Lung (tissue), 12 donors: Measurements from ENCODE around the gene LRRC17. TPM values are rescaled to one million over a fixed set of nuclear protein-coding genes. Genes with fewer than 3 reads are reported as not detected.
"Not testable (repeated sequence)": the region's sequence is repeated elsewhere in the genome, so short reads cannot be mapped to it uniquely, and the experiment has no call there.

Experiments
- ATAC-seq: fragments of 200-7000 bp; cut with Tn5 transposase; one replicate; pipeline ENCODE4 v1.9.1; 2020; ENCODE audit warnings: moderate number of reproducible peaks; ENCODE audit not compliant: insufficient read depth, low FRiP score
- DNase-seq, 3 donors: peaks; one replicate each; pipeline ENCODE4 v3.0.0-alpha.2; 2013 to 2017
- H3K27ac ChIP-seq, 2 donors: one replicate each; pipeline ENCODE4 v1.5.1; 2013; ENCODE audit warnings: mild to moderate bottlenecking in 2 of 2, moderate library complexity in 2 of 2, control low read depth in 1 of 2, inconsistent platforms in 1 of 2, low read depth in 1 of 2, low read length in 1 of 2
- H3K27me3 ChIP-seq, 3 donors: one replicate each; pipeline ENCODE4 v1.5.1; 2013; ENCODE audit warnings: low read length in 2 of 3; ENCODE audit not compliant: control insufficient read depth in 3 of 3, insufficient read depth in 3 of 3
- H3K36me3 ChIP-seq, 4 donors: one replicate each; pipeline ENCODE4 v1.5.1; 2013; ENCODE audit warnings: low read length in 4 of 4, mild to moderate bottlenecking in 1 of 4, moderate library complexity in 1 of 4; ENCODE audit not compliant: control insufficient read depth in 4 of 4, insufficient read depth in 4 of 4
- H3K4me1 ChIP-seq, 5 donors: one replicate each; pipeline ENCODE4 v1.5.1; 2013; ENCODE audit warnings: low read length in 5 of 5, mild to moderate bottlenecking in 2 of 5, moderate library complexity in 1 of 5; ENCODE audit not compliant: control insufficient read depth in 5 of 5, insufficient read depth in 5 of 5
- H3K4me3 ChIP-seq: one replicate; pipeline ENCODE4 v1.5.1; 2013; ENCODE audit warnings: mild to moderate bottlenecking, control low read depth, moderate library complexity
- H3K9ac ChIP-seq, 2 donors: one replicate each; pipeline ENCODE4 v1.5.1; 2013; ENCODE audit warnings: low read length in 2 of 2, control low read depth in 1 of 2; ENCODE audit not compliant: insufficient read depth in 1 of 2
- H3K9me3 ChIP-seq, 4 donors: one replicate each; pipeline ENCODE4 v1.5.1; 2013; ENCODE audit warnings: low read length in 3 of 4, mild to moderate bottlenecking in 1 of 4, moderate library complexity in 1 of 4; ENCODE audit not compliant: control insufficient read depth in 4 of 4, insufficient read depth in 3 of 4
- WGBS, 2 donors: extraction: QIAGEN DNeasy Blood & Tissue Kit; methylation state at CpG; one replicate each; pipeline ENCODE4 v1.1.7; 2013; 5-methylcytosine and 5-hydroxymethylcytosine counted together
- polyA plus RNA-seq, 2 donors: library from polyadenylated mRNA; stranded (reverse); fragments of 200-250 nt; gene quantifications; one replicate each; pipeline ENCODE4 v1.2.1, GENCODE V29; 2013
- total RNA-seq, 2 donors: library from RNA; depleted of rRNA in 1 of 2; stranded (reverse); fragments of >200 nt in 1 of 2; gene quantifications; one replicate each; pipeline ENCODE4 v1.2.1, GENCODE V29; 2014 to 2021
- TF ChIP-seq, protein P1 (sequence below): IDR thresholded peaks from 2 replicates; pipeline ENCODE4 v1.5.1; 2012; ENCODE audit warnings: mild to moderate bottlenecking; ENCODE audit errors: control extremely low read depth, extremely low read depth
- donor health status: control.
- donor health status: control.
- donor health status: Bipolar disorder and iron deficiency.
- donor health status: healthy.
- donor health status: DM: yes; HTN: yes; CAD: no.

LRRC17 gene
- total and polyA plus RNA-seq, 4 donors: 0.63 to 81.6 (median 2.2) TPM

DNA sequence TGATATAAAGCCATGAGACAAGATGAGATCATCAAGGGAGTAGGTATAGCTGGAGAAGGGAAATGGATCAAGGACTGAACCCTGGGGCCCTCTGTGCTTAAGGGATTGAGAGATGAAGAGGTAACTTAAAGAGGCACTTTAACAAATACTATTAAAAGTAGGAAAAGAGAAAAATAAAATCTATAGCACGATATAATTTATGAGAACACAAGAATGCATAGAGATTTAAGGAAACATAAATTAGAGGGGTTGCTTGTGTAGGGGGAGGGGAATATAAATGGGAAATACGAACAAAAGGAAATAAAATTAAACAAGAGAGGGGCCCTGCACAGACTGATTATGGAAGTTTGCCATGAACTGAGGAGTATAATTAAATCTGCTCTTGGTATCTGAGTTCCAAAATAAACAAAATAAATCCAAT lies 15.6 kb upstream of the LRRC17 start:
- peak in 2 of 3 donors; percentile 78 to 81 for DNase-seq
- peaks cover 0 to 1% (median 0%) of the 10 kb centered on the region in 4 donors for H3K36me3 ChIP-seq
- ATAC-seq: no peak
- TF ChIP-seq, protein P1, sequence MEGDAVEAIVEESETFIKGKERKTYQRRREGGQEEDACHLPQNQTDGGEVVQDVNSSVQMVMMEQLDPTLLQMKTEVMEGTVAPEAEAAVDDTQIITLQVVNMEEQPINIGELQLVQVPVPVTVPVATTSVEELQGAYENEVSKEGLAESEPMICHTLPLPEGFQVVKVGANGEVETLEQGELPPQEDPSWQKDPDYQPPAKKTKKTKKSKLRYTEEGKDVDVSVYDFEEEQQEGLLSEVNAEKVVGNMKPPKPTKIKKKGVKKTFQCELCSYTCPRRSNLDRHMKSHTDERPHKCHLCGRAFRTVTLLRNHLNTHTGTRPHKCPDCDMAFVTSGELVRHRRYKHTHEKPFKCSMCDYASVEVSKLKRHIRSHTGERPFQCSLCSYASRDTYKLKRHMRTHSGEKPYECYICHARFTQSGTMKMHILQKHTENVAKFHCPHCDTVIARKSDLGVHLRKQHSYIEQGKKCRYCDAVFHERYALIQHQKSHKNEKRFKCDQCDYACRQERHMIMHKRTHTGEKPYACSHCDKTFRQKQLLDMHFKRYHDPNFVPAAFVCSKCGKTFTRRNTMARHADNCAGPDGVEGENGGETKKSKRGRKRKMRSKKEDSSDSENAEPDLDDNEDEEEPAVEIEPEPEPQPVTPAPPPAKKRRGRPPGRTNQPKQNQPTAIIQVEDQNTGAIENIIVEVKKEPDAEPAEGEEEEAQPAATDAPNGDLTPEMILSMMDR: no peak
- H3K4me1 ChIP-seq: peaks cover 0 to 36% (median 5%) of the 10 kb centered on the region in 5 donors
- 10 to 24% methylated on average over 2 of the region's 2 CpGs for WGBS, 2 donors
- no peaks in the 10 kb centered on the region for H3K9me3 ChIP-seq
- no peak overlapping the region for H3K9ac ChIP-seq
- H3K27me3 ChIP-seq: no peaks in the 10 kb centered on the region
- no peak overlapping the region for H3K27ac ChIP-seq
- H3K4me3 ChIP-seq: no peak overlapping the region

DNA sequence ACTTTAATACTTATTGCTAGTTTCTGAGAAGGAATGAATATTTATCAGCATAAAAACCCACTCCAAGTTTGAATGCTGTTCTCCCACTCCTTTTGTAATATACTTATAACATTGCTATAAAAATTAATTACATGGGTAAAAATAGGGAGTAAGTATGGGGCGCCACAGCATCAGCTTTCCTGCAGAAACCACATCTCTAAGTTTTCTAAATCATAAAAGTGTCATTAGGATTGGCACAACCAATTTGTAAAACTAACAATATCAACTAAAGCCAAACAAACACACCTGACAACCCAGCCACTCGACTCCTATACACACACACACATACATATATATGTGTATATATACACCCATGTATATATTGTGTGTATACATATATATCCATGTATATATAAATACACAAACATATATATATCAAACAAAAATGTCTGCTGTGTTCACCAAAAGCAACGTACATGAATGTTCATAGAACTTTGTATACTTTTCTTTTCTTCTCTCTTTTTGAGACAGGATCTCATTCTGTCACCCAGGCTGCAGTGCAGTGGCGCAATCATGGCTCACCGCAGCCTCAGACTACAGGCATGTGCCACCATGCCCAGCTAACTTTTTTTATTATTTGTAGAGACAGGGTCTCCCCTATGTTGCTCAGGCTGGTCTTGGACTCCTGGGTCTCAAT lies 14.8 kb upstream of the LRRC17 start:
- no peak overlapping the region for H3K4me3 ChIP-seq
- H3K27ac ChIP-seq: no peak overlapping the region
- ATAC-seq: no peak
- DNase-seq: no peak
- TF ChIP-seq, protein P1: no peak
- H3K9me3 ChIP-seq: no peaks in the 10 kb centered on the region
- peaks cover 0 to 28% (median 5%) of the 10 kb centered on the region in 5 donors for H3K4me1 ChIP-seq
- H3K9ac ChIP-seq: no peak overlapping the region
- WGBS, 2 donors: 44 to 72% methylated on average over 5 of the region's 5 CpGs
- no peaks in the 10 kb centered on the region for H3K27me3 ChIP-seq
- peaks cover 0 to 1% (median 0%) of the 10 kb centered on the region in 4 donors for H3K36me3 ChIP-seq

DNA sequence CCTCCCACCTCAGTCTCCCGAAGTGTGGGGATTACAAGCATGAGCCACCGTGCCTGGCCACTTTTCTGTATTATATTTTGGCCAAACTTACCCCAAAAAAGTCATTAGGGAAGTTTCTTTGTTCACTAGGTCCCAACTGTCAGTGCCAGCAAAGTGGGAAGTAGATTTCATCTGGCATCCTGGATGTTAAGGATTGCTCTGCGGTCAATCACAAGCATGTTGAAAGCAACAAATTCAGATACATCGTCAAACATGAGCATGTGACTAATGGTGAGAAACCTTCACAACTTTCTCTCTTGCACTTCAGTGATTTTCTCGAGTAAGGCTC lies 14.3 kb upstream of the LRRC17 start:
- Histone ChIP-seq H3K4me3 (no peak overlapping the region), H3K9ac (no peak overlapping the region), H3K27me3 (no peaks in the 10 kb centered on the region), H3K36me3 (peaks cover 0 to 1% (median 0%) of the 10 kb centered on the region in 4 donors), H3K4me1 (peaks cover 0 to 25% (median 5%) of the 10 kb centered on the region in 5 donors), H3K27ac (no peak overlapping the region), H3K9me3 (no peaks in the 10 kb centered on the region)
- WGBS, 2 donors: 29 to 63% methylated on average over 5 of the region's 5 CpGs
- TF ChIP-seq, protein P1: no peak
- ATAC-seq (no peak), DNase-seq (no peak)

DNA sequence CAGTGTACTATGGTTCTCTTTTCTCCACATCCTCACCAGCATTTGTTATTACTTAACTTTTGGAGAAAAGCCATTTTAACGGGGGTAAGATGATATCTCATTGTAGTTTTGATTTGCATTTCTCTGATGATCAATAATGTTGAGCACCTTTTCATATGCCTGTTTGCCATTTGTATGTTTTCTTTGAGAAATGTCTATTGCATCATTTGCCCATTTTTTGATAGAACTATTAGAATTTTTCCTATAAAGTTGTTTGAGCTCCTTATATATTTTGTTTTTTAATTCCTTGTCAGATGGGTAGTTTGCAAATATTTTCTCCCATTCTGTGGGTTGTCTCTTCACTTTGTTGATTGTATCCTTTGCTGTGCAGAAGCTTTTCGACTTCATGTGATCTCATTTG lies 10.7 kb upstream of the LRRC17 start:
- not testable (repeated sequence) for ATAC-seq, H3K27ac ChIP-seq, H3K36me3 ChIP-seq, H3K4me3 ChIP-seq, H3K27me3 ChIP-seq, H3K9me3 ChIP-seq, H3K9ac ChIP-seq, DNase-seq
- 74 to 83% methylated on average over 2 of the region's 2 CpGs for WGBS, 2 donors
- H3K4me1 ChIP-seq: peaks cover 0 to 16% (median 4%) of the 10 kb centered on the region in 5 donors

DNA sequence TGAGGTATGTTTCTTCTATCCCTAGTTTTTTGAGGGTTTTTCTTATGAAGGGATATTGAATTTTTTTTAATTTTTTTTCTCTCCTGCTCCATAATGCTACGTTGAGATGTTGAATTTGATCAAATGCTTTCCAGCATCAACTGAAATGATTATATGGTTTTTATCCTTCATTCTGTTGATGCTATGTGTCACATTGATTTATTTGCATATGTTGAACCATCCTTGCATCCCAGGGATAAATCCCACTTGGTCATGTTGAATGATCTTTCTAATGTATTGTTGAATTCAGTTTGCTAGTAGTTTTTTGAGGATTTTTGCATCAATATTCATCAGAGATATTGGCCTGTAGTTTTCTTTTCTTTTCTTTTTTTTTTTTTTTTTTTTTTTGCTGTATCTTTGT lies 9.2 kb upstream of the LRRC17 start:
- not testable (repeated sequence) for ATAC-seq, H3K4me3 ChIP-seq, H3K9me3 ChIP-seq, H3K4me1 ChIP-seq, DNase-seq, H3K27me3 ChIP-seq, H3K27ac ChIP-seq, H3K9ac ChIP-seq, H3K36me3 ChIP-seq
- 94 to 100% methylated on average over 1 of the region's 1 CpG for WGBS, 2 donors
